ENCODE data around the gene CTNNA2. TPM values are rescaled to one million over a fixed set of nuclear protein-coding genes. Genes with fewer than 3 reads are reported as not detected.
A peak's percentile ranks its signal among the peaks of the same experiment; 100 is the strongest.

Gene CTNNA2
- total RNA-seq, 2 donors from 2014 or later = 0.37 to 0.92 TPM

DNA sequence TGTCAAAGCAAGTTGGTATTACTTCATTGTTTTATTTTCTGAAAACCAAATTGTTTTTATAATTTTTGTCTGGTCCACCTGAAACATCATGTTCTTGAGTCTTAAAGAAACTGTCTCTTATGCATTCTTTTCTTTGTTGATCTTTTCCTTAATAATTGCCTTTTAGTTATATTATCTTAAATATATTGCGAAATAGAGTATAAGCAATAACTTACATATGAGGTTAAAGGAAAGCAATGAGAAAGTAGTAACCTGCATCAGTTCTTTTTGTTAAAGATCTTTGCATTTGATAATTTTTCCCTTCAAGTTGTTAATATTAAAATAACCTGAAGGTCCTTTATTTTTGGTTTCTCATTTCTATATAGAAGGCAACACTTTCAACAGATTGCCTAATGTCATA is 315.0 kb downstream of the CTNNA2 start:
- DNase-seq (no peak), ATAC-seq (no peak)
- intact Hi-C loops (cut with DNase I, micrococcal nuclease) = no loop called here

DNA sequence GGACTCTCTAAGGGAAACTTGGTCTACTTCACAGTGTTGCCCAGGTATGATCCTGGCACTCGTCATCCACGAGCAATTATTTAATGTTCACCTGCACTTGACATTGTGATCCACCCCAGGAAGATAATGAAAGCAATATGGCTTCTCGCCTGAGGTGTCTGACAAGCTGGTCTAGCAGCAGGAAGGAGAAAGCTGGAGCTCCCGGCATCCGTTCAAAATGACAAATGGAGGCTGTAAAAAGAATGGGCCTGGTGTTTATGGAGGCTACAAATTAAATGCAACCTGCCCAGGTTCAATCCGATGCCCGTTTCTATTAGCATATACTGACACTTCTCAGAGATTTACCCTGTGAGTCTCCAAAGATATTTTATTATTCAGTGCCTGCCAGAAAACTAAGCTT is 317.6 kb downstream of the CTNNA2 start:
- intact Hi-C loops (cut with DNase I, micrococcal nuclease) = no loop called here
- DNase-seq (no peak), ATAC-seq (no peak)

DNA sequence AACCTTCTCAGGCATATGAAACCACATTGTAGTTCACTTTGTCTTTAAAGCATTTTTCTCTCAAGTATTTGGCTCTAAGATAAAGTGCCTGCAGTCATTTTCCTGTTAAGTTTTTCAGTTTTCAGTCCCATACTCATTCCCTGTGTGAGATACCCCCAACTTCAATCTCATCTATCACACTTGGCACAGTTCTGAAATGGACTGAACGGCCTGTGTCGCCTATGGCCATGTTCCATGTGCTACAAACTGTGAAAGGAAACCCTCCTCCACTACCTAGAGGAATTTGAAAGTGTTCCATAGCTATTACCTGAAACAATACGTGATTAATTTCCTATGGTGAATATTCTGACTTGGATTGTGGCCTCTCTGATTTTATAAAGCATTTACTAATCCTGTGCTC is 319.1 kb downstream of the CTNNA2 start:
- no peak for ATAC-seq

DNA sequence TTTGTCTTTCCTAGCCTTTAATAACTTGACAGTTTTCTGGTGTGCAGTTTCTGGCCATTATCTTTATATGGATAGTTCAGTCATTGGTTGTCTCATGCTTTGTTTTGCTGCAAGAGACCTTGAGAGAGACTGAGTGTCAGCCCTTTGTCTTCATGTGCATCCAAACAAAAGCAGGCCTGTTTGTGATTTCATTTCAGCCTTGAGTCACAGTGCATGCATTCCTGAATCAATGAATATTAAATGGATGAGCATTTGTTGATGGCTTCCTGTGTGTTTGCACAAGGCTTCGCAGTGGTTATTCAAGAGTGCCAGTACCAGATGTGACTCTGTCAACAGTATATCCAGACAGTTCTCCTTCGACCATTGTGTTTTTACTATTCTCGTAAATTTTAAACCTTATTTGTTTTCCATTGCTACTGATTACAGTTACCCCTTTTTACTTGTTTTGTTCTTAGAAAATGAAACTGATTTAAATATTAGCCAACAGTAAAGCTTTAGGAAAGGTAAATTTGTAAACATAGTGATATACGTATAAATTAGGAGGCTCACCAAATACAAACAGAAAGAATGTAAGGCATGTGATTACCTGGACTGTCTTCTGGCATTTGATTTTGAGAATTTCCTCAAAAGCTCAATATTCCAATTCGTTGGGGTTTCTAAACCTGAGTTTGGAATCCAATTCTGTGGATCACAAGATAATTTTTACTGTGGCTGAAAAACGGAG is 319.8 kb downstream of the CTNNA2 start:
- no peak for DNase-seq
- intact Hi-C loops (cut with DNase I, micrococcal nuclease) = no loop called here

More for the DNA sequence above, 319.1 kb downstream of the CTNNA2 start:
- intact Hi-C loops (cut with DNase I, micrococcal nuclease) = no loop called here
- DNase-seq = no peak

DNA sequence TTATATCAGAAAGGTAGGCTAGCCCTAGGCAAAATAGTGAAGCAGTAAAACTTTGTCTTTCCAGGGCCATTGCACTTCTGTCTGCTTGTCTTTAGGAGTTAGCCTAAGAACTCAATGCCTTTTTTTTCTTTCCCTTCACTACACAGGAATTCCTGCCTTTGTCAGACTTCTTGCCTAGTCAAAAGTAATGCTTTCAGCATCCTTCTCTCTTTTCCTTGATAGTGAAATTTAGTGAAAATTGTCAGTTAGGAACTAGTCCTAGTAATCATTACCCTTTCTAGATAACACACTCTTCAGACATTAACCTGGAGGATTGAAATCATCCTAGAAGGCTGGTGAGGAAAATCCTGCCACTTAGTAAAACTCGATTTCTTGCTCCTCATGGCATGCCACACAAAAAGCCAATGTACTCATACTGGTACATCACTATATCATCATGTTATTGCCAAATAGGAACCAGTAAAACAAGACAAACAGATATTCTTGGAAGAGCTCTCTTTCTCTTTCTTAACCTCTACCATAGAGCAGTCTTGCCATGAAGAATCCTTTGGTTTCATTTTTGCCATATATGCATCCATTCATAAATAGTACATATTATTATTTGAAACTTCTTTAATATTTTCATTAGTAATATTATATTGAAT is 320.5 kb downstream of the CTNNA2 start:
- ATAC-seq (no peak), DNase-seq (no peak)
- intact Hi-C loops (cut with DNase I, micrococcal nuclease) = no loop called here

More for the DNA sequence above, 319.8 kb downstream of the CTNNA2 start:
- ATAC-seq = no peak

DNA sequence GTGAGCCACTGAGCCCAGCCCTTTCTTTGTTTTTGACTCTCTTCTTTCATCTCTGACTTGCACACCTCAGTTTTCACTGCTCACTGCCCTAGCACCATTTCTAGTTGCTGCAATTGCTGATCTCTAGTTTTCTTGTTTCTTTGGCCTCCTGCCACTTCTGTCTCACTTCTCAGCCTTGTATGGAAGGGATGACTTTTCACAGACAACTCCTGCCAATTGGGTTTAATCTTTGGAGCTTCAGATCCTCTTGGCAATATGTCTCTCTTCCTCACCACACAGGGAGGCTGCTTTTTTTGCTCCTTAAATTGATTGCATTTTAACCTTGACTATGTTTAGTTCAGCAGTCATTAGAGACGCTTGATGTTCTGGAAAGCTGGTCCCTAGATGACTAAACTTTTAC is 323.1 kb downstream of the CTNNA2 start:
- DNase-seq (no peak), ATAC-seq (no peak)
- intact Hi-C loops (cut with DNase I, micrococcal nuclease) = no loop called here

DNA sequence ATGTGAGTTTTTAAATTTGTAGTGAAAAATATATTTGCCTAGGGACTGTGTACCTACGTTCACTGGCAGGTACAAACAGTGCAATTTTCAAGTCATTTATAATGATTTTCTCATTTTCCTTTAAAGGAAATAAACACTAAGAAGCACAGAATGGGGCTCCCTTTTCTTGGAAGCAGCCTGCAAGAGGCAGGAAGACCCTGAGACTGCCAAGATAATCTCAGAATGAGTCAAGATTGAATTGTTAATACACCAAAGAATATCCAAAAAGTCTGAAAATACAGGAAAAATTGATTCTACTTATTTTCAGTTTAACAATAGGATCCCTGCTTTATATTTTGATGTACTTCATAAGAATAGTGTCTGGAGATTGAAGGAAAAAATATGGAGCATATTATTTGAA is 331.2 kb downstream of the CTNNA2 start:
- ATAC-seq = no peak
- intact Hi-C loops (cut with DNase I, micrococcal nuclease) = no loop called here
- DNase-seq = no peak

DNA sequence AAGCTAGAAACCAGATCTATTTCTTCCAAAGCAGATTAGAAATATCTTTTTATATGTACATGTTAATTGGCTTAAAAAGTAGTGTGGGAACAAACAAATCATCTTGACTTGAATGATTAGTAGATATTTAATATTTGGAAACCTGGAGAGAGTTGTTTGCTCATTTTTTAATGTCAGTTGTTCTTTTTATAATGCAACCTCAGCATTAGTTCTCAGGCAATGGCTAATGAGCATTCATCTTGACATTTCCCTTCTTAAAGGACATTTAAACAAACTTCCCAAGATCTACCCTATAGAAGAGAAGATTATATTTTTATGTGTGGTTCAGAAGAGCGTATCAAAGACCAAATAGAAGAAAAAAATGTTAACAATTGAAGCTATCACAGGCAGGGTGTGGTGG is 334.0 kb downstream of the CTNNA2 start:
- no peak for DNase-seq
- intact Hi-C loops (cut with DNase I, micrococcal nuclease) = no loop called here
- no peak for ATAC-seq

DNA sequence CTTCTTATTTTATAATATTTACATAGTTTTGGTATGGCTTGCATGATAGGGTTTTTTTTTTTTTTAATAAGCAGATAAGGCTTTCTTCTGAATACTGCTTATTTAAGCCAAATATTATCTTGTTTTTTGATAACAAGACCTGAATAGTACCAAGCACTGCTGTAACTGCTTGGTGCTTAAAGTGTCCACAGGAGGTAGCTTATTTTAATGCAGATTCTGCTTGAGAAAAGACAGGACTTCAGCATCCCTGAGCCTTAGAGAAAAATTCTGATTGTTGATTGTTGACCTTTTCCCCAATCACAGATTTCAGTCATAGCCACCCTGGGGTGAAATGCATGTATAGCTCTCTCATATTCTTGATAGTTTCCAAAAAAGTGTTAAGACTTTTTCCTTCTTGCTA is 336.4 kb downstream of the CTNNA2 start:
- DNase-seq = no peak
- intact Hi-C loops (cut with DNase I, micrococcal nuclease) = no loop called here
- ATAC-seq = no peak

DNA sequence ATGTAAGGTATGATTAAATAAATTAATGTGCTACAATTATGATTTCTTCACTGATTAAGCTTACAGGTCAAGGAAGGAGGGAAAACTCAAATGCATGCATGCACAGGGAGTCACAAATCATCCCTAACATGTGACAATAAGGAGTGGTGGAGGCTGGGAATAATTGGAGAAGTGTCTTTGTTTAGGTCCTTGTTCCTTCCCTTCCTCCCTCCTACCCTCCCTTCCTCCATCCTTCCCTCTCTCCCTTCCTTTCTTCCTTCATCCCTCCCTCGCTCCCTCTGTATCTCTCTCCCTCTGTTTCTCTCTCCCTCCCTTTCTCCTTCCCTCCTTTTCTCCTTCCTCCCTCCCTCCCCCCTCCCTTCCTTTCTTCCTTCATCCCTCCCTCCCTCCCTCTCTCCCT is 337.1 kb downstream of the CTNNA2 start:
- intact Hi-C loops (cut with DNase I, micrococcal nuclease) = no loop called here
- no peak for DNase-seq
- no peak for ATAC-seq

DNA sequence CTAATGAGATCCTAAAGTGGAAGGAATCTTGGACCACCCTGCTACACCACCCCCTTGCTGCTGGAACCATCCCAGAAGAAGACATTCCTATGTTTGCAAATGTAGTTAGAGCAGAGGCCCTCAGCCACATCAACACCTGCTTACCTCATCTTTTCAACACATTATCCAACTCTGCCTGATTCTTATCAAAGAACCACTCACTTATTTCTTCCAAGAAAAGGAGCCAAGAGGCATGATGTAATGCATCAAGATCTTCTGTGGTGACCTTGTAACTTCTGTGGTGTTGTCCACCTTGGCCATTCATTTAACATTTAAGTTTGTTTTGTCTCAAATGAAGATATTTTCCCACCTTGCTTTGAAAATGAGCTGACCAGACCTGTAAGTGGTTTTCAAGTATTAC is 338.1 kb downstream of the CTNNA2 start:
- DNase-seq (no peak), ATAC-seq (no peak)
- intact Hi-C loops (cut with DNase I, micrococcal nuclease) = no loop called here

DNA sequence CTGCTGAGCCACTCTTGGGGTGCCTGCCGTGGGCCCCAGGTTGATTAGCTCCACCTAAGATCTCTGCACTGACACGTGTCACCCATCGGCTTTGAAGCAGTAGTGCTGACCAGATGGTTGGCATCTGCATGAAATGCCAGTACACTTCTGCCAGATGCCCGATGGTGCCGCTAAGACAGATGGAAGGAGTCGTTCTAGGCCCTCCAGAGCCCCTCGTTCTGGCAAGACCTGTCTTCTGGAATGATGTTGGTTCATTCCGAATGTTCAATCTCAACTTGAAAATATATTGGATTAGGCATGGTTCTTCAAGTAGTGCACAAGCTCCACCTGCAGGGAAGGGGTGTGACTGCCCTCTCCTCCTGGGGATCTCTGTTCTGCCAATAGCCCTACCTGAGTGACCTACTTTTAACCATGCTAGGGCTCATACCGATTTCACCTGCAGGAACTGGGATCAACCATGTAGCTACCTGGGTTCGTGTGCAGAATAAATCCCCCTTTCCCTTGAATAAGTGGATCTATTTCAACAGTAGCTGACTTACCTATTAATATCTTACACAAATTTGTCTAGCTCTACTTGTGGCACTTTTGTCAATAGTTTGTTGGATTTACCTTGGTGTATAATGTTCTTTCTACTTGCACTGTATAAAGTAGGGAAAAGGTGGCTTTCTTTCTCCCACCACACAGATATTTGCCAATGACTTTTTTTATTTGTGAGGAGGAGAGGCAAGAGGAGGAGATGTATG is 342.6 kb downstream of the CTNNA2 start:
- intact Hi-C loops (cut with DNase I, micrococcal nuclease) = no loop called here
- peak; percentile 27 to 32 for DNase-seq
- peak; percentile 90 for ATAC-seq

DNA sequence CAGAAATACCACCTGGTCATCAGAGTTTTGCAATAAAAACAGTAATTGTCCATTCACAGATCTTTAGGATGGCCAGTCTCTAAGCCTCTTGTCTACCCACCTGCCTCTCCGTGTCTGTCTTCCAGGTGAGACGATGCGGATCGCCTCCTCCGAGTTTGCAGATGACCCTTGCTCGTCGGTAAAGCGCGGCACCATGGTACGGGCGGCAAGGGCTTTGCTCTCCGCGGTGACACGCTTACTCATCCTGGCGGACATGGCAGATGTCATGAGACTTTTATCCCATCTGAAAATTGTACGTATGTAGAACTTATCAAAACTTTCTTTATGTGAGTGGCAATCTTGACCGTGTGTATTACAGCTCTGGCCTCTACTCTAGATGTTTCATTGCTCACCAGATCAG is 345.0 kb downstream of the CTNNA2 start:
- DNase-seq = no peak
- no peak for ATAC-seq
- intact Hi-C loops (cut with DNase I, micrococcal nuclease) = no loop called here

DNA sequence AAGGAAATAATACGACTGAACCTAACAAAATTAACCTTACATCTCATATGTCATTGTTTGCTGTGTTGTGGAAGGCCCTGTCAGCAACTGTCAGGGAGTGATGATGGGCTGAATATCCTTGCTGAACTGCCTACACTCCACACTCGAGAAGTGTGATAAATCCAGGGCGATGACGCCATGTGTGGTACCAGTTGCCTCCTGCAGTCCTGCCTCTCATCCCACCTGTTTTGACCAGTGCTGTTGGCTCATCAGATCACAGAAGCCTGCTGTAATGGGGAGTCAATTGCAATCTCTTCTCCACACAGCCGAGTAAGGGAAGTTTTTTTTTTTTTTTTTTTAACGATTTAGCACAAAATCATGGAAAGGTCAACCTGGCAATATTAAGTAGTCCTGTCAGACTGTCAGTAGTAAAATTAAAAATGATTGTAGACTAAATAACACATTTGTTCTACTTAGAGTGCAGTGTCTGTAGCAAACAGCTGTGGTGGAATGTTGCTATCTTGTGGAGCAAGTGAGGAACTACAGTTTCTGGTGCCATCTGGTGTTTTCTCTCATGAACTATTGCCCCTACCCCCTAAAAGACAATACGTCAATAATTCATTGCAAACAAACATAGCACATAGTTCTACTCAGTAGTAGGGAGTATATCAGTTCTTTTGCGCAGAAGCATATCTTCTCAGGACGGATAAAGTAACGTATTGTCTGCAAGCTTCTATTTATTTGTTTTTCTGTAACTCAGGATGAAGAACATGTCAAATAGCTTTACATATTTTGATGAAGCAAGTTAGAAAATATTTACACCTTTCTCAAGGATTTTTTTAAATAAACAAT is 347.6 kb downstream of the CTNNA2 start:
- DNase-seq = no peak
- intact Hi-C loops (cut with DNase I, micrococcal nuclease) = no loop called here
- ATAC-seq = peak; percentile 46

DNA sequence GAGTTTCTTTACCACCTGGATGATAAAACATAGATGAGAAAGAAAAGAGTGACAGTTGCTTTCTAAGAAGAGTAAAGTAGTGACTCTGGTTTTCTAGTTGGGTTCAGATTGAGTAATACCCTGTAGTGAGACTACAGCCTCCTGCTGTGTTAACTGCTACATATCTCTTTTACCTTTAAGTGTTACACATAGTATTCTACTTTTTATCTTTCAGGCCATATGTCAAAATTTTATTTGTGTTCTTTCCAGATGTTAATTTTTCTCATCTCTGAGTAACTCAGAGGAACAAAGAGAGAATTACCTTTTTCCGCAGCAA is 348.2 kb downstream of the CTNNA2 start:
- intact Hi-C loops (cut with DNase I, micrococcal nuclease) = no loop called here
- ATAC-seq (no peak), DNase-seq (no peak)

DNA sequence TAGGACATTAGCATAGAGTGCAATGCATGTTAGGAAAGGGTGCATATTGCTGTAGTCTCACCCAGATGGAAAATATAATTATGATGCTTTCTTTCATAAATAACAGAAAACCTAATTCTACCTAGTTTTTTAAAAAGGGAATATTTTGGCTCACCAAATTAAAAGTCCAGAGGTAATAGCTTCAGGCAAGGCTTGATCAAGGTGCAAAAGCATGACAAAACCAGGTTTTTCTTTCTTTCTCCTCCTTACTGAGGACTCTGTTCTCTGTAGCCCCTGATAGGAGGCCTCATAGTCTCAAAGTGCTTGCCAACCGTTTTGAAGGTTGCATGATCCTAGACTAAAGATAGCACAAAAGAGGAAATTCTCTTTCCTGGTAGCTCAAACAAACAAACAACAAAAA is 349.9 kb downstream of the CTNNA2 start:
- DNase-seq (no peak), ATAC-seq (no peak)
- intact Hi-C loops (cut with DNase I, micrococcal nuclease) = no loop called here

DNA sequence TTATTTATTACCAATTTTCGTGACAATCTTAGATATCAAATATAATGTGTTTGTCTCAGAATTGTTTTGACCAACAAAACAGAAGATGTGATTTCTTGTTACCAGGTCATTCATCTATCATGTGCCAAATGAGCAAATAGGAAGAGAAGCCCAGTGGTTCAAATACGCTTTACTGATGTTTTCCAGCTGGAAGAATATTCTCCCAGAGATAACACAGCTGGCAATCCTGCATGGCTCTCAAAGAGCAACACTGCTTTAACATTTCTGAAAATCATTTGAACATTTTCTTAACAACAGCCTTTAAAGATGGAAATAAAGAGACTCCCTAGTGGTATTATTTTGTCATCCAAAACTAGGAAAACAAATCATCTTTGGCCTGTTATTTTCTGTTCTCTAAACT is 359.8 kb downstream of the CTNNA2 start:
- intact Hi-C loops (cut with DNase I, micrococcal nuclease) = no loop called here
- DNase-seq = no peak
- ATAC-seq = no peak

DNA sequence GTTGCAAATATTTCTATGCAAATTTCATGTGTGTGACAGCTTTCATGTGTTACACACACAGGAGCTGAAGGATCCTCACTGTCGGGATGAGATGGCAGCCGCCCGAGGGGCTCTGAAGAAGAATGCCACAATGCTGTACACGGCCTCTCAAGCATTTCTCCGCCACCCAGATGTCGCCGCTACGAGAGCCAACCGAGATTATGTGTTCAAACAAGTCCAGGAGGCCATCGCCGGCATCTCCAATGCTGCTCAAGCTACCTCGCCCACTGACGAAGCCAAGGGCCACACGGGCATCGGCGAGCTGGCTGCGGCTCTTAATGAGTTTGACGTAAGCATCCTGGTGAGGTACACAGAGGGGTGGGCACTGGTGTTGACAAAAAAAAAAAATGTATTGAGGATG is 361.2 kb downstream of the CTNNA2 start:
- DNase-seq = no peak
- ATAC-seq = no peak
- intact Hi-C loops (cut with DNase I, micrococcal nuclease) = no loop called here

DNA sequence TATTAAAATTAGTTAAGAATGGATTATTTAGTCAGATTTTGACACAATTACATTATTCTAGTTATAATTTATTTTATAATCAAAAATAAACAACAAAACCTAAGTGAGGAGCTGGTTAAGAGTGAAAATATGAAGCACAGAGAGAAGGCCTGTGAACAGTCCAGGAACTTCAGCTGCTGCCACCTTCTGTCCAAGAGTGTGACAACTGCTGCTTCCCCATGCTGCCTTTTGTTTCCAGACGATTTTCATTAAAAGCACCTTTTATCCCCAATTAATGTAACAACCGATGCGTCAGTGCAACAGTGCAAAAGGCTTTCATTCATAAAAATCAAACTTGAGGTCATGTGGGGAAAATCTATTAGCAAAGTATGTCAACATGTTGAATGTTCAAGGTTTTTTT is 363.6 kb downstream of the CTNNA2 start:
- intact Hi-C loops (cut with DNase I, micrococcal nuclease) = no loop called here
- no peak for ATAC-seq
- no peak for DNase-seq

DNA sequence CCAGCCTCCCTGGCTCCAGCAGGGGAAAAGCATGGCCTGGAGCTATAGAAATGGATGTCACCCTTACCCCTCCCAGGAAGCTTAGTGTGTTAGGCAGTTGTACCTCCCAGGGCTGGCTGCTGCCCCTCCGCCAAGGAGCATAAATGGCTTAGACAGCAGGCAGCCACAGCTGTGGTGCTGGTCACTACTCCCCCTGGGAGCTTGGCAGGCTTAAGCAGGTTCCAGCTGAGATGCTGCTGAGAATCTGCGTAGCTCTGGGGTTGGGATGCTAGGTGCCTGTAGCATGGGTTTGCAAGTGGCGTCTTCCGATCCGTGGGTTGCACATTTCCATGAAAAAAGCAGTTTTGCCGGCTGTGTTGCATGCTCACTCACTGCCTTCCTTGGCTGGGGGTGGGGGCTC is 369.7 kb downstream of the CTNNA2 start:
- intact Hi-C loops (cut with DNase I, micrococcal nuclease) = no loop called here

More for the DNA sequence above, 369.7 kb downstream of the CTNNA2 start:
- ATAC-seq (no peak), DNase-seq (no peak)

All from left colon (tissue), 2 donors.